NOMO-1 (cell line): ENCODE data around the gene RANBP9.

Source experiments
- DNase-seq, 2 experiments: peaks; one replicate each; lab custom pipeline; 2025; ENCODE audit not compliant: unreplicated experiment in 2 of 2; lab: John Stamatoyannopoulos, UW

The RANBP9 gene

GRCh38 chr6:13679996-13680395 lies 31.6 kb downstream of the RANBP9 start:
- DNase-seq: no peak

DNA sequence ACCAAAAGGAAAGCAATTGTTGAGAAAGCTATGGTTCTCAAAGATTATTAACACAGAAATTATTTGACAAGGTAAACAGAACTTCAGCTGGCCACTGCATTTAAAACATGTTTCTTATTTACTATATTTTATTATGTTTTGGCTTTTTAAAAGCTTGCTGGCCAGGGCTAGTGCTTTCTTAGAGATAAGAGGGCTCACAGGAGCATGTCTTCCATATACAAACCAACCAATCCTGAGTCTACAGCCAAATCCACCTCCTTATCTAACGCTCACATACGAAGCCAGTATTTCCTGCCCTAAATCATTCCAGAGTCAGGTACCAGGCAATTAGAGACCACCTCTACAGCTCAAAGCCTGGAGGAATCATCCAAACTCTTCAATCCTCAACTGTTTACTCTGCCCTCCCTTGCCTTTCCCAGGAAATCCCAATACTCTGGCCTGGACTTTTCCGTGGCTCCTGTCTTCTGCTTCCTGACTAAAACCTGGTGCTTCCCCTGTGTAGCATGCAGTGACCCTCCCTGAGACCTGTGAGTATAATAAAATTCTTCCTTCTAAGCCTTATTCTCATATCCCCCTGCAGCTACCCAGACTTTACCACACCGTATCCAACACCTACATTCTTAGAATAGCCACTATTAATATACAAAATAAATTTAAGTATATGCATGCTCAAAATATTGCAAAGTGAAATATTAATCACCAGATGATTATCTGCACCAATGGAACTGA lies 33.2 kb downstream of the RANBP9 start:
- DNase-seq: no peak

DNA sequence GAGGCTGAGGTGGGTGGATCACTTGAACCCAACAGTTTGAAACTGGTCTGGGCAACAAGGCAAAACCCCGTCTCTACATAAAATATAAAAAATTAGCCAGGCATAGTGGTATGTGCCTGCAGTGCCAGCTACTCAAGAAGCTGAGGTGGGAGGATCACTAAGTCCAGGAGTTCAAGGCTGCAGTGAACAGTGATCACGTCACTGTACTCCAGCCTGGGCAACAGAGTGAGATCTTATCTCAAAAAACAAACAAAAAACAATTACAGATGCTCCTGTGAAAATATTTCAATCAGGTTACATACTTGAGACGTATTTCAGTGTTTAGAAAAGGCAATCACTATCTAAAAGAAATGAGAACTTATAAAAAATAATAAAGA lies 33.8 kb downstream of the RANBP9 start:
- no peak for DNase-seq

- no peak for DNase-seq
Measured at GRCh38 chr6:13676551-13677156, 35.0 kb downstream of the RANBP9 start.

DNA sequence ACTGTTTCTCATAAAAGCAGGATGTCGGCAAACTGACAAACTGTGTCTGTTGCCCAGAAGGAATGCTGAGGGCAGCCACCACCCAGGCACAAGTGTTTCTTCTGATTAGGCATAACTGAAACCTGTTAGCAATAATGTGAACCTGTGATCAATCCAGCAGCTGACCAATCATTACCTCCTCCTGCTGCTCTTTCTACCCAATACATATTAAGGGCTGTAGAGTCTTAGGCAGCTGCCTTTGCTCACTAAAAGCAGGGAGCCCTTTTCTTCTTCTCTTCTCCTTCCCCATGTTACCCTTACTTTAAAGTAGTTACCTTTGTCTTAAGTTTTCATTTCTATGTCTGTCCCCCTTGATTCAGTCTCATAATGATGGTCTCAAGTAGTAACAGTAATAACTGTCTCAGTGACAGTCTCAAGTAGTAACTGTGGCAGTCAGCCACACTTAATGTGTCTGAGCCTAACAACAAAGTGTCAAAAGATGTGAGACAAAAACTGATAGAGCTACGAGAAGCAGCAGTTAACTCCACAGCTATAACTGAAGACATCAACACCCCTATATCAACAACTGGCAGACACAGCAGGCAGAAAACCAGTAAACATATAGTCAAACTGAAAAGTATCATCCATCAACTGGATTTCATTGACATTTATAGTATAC lies 37.0 kb downstream of the RANBP9 start:
- no peak for DNase-seq

DNA sequence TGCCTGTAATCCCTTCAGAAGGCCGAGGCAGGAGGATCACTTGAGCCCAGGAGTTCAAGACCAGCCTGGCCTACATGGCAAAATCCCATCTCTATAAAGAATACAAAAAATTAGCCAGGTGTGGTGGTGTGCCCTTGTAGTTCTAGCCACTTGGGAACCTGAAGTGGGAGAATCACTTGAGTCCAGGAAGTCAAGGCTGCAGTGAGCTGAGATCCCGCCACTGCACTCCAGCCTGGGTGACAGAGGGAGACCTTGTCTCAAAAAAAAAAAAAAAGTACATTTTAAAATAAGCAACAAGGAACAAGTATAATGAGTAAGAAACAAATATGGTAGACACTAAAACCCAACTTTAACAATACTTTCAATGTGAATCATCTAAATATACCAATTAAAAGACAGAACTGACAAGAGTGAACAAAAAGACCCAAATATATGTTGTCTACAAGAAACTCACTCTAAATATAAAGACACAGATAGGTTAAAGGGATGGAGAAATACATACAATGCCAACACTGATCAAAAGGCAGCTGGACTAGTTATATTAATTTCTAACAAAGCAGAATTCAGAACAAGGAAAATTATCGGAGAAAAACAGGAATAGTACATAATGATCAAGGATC lies 37.7 kb downstream of the RANBP9 start:
- DNase-seq: no peak

GRCh38 chr6:13673368-13673767 lies 38.3 kb downstream of the RANBP9 start:
- DNase-seq: no peak

DNA sequence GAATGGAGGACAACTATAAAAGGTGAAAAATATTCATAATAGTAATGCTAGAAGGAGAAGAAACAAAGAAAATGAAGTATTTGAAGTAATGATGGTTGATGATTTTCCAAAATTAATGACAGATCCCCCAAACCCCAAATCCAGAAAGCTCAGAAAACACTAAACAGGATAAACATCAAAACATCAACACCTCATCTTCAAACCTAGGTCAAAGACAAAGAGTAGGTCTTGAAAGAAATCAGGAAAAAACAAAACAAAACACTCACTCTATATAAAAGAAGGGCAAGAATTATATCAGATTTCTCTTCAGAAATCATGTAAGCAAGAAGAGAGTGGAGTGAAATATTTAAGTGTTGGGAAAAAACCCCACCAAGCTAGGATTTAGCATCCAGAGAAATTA lies 38.7 kb downstream of the RANBP9 start:
- no peak for DNase-seq

DNA sequence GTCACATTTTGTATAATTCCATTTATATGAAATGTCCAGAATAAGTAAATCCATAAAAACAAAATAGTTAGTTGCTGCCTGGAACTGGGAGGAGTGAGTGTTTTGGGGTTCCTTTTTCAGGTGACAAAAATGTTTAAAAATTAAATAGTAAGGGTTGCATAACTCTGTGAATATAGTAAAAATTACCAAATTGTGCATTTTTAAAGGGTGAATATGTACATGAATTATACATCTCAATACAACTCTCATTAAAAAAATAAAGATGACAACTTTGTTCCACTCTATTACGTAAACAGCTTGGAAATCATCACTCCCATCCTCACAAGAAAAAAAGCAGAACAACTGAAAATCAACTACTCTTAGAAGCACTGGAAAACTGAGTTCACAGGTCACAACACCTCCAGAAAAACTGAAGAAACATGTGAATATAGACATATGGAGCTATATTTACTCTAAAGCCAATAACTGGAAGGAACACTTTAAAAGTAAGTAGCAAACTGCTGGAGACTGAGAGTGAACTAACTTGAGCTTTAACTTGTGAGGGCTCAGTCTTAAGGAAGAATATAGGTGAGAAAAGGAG lies 40.0 kb downstream of the RANBP9 start:
- DNase-seq: peak in 1 of 2 experiments; percentile 34

- DNase-seq: no peak
Measured at GRCh38 chr6:13669476-13669875, 42.2 kb downstream of the RANBP9 start.

GRCh38 chr6:13668291-13668928 lies 43.2 kb downstream of the RANBP9 start:
- DNase-seq: peak in 1 of 2 experiments; percentile 34

DNA sequence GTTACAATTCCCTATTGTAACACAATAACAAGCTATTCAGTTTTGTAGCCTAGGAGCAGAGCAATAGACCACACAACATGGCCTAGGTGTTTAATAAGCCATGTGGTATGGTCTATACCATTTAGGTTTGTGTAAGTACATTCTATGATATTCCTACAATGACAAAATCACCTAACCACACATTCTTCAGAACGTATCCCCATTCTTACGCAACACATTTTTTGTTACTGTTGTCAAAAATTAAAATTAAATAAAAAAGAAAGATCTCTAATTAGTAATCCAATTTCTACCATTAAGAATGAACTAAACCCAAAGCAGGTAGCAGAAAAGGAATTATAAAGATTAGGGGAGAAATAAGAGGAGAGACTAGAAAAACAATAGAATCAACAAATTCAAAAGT lies 44.0 kb downstream of the RANBP9 start:
- DNase-seq: no peak

DNA sequence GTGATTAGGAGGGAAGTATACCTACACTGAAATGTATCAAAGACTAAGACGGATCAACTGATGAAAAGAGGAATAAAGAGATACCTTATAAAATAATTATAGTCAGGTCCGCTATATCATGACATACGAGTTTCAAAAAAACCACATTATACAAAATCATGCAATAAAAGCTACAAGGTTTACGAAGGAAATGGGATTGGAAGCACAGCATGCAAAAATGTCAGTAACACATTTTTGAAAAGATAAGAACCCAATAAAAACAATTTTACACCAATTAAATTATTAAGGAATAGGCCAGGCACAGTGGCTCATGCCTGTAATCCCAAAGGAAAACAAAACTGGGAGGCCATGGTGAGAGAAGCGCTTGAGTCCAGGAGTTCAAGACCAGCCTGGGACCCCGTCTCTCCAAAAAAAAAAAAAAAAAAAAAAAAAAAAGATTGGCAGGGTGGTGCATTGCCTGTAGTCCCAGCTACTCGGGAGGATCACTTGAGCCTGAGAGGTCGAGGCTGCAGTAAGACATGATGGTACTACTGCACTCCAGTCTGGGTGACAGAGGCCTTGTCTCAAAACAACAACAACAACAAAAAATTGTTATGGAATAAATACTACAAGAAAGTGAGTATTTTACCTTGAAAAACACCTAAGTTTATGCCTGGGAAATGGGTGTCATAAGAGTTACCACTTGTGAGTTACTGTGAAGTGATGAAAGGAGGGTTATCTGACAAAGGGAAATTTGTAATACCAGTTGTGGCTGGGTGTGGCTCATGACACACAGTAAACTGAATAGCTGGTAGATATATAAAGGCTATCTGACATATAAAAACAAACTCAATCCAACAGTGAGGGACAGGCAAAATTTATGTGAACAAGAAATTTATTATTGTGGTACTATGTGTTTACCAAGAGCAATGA lies 45.2 kb downstream of the RANBP9 start:
- peak in 1 of 2 experiments; percentile 18 for DNase-seq

- DNase-seq: no peak
Measured at GRCh38 chr6:13664703-13665352, 46.8 kb downstream of the RANBP9 start.

GRCh38 chr6:13663986-13664385 lies 47.6 kb downstream of the RANBP9 start:
- DNase-seq: no peak

GRCh38 chr6:13662651-13663334 lies 48.8 kb downstream of the RANBP9 start:
- DNase-seq: no peak

DNA sequence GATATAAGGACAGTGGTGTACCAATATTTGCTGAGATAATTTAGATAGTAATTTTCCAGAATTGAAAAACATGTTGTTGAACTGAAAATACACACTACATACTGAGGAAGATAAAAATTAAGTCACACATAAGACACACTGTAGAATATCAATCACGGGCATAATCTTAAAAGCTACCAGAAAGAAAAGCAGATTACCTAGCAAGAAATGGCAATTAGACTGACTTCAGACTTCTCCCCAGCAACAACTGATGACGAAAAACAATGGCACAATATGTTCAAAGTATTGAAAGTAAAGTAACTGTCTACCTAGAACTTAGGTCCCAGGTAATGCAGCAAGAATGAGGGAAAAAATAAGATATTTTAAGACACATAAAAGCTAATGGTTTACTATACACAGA lies 50.0 kb downstream of the RANBP9 start:
- DNase-seq: no peak

- DNase-seq: no peak
Measured at GRCh38 chr6:13660893-13661292, 50.7 kb downstream of the RANBP9 start.

DNA sequence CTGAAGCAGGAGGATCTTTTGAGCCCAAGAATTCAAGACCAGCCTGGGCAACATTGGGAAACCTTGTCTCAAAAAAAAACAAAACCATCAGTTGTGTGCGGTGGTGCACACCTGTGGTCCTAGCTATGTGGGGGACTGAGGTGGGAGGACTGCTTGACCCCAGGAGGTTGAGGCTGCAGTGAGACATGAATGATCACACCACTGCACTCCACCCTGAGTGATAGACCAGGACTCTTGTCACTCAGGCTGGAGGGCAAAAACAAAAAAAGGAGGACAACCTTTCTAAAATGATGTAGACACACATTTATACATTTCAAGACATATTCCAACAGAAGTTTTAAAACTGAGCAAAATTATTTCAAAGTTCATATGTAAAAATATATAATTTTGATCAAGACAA lies 51.4 kb downstream of the RANBP9 start:
- no peak for DNase-seq
